A673 (cell line): ENCODE measurements around the gene MMP24. TPM values are rescaled to one million over a fixed set of nuclear protein-coding genes. Genes with fewer than 3 reads are reported as not detected.

Experiments
- BruUV-seq: library from RNA; stranded (reverse); fragments of 400-500 nt; replicated peaks from 2 replicates; lab custom pipeline; 2021; lab: Mats Ljungman, UMichigan
- CTCF ChIA-PET: fragments of 300-600 bp; sonication (Branson Sonifier 250); formaldehyde crosslinking; loops from one replicate; lab custom pipeline; 2022; ENCODE audit warnings: antibody characterized with exemption; lab: Charles Lee
- POLR2A ChIA-PET: fragments of 300-600 bp; sonication (Branson Sonifier 250); formaldehyde crosslinking; loops from one replicate; lab custom pipeline; 2022; ENCODE audit warnings: antibody characterized with exemption; ENCODE audit not compliant: low non-redundant PET; lab: Charles Lee
- DNase-seq: peaks from one replicate; pipeline ENCODE4 v3.0.0-alpha.2; 2015; ENCODE audit warnings: low spot score
- H3K27ac ChIP-seq: fragments of 200-600 bp; sonication (generic); 2 replicates; pipeline ENCODE4 v1.5.1; 2016; ENCODE audit warnings: mixed run types, low read depth, mild to moderate bottlenecking, mixed read lengths, antibody characterized with exemption, low read length; ENCODE audit not compliant: poor library complexity, severe bottlenecking
- H3K27me3 ChIP-seq: fragments of 200-600 bp; sonication (generic); replicated peaks from 2 replicates; pipeline ENCODE4 v1.6.1; 2017; ENCODE audit warnings: mixed run types, low read depth, mild to moderate bottlenecking, mixed read lengths, antibody characterized with exemption, low read length; ENCODE audit not compliant: insufficient read depth, poor library complexity
- H3K36me3 ChIP-seq: fragments of 200-600 bp; sonication (generic); 2 replicates; pipeline ENCODE4 v1.6.1; 2016; ENCODE audit warnings: mixed run types, mild to moderate bottlenecking, mixed read lengths, antibody characterized with exemption, low read length; ENCODE audit not compliant: insufficient read depth, poor library complexity, severe bottlenecking
- H3K4me1 ChIP-seq: fragments of 200-600 bp; sonication (generic); 2 replicates; pipeline ENCODE4 v1.6.1; 2017; ENCODE audit warnings: mixed run types, mild to moderate bottlenecking, mixed read lengths, antibody characterized with exemption, low read length; ENCODE audit not compliant: insufficient read depth, poor library complexity, severe bottlenecking
- H3K4me3 ChIP-seq: fragments of 200-600 bp; sonication (generic); 2 replicates; pipeline ENCODE4 v1.5.1; 2016; ENCODE audit warnings: low read depth, mixed run types, mild to moderate bottlenecking, mixed read lengths, low read length; ENCODE audit not compliant: poor library complexity, severe bottlenecking
- H3K9me3 ChIP-seq: fragments of 200-600 bp; sonication (generic); 2 replicates; pipeline ENCODE4 v1.6.1; 2016; ENCODE audit warnings: mixed run types, low read depth, mild to moderate bottlenecking, mixed read lengths, antibody characterized with exemption, low read length; ENCODE audit not compliant: poor library complexity, severe bottlenecking
- EZH2 ChIP-seq: fragments of 200-600 bp; sonication (generic); IDR thresholded peaks from 2 replicates; pipeline ENCODE4 v1.6.1; 2017; ENCODE audit warnings: borderline replicate concordance, low read depth, mild to moderate bottlenecking, mixed read lengths, antibody characterized with exemption, low read length; ENCODE audit not compliant: poor library complexity, severe bottlenecking
- intact Hi-C: fragments of 100-400 bp; cut with micrococcal nuclease; formaldehyde crosslinking; loops from one replicate; pipeline ENCODE4 v1.10.0; 2022; ENCODE audit not compliant: unreplicated experiment
- total RNA-seq: library from RNA; stranded (reverse); gene quantifications from 2 replicates; pipeline ENCODE4 v1.2.3, GENCODE V29; 2021
- TF ChIP-seq, protein P1 (sequence below): fragments of 300-800, 200-600 bp; sonication (generic); conservative IDR thresholded peaks from 2 replicates; pipeline ENCODE4 v1.5.1; 2017; ENCODE audit warnings: low read depth, mild to moderate bottlenecking, antibody characterized with exemption, low read length, moderate library complexity, mixed read lengths

The MMP24 gene
- total RNA-seq, 1 experiment from 2014 or later: 0.11 TPM

DNA sequence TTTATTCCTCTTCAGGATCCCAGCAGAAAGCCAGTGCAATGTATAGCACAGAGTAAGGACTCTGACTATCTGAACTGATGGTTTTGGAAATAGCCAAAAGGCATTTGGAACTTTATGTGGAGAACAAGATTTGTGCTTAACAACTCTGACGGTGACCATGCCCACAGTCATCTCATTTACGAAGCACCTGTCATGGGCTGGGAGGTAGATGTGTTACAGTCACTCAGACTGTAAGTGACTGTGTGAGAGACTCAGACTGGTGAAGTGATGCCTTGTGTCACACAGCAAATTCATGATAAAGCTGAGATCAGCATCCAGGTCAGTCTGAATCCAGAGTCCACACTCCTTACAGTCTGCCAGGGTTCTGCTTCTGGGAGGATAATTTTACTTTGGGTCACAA, 89.6 kb downstream of the MMP24 start:
- H3K9me3 ChIP-seq: no peaks in the 10 kb centered on the region
- BruUV-seq: no TSS peak
- TF ChIP-seq EZH2: no peak
- TF ChIP-seq, protein P1, sequence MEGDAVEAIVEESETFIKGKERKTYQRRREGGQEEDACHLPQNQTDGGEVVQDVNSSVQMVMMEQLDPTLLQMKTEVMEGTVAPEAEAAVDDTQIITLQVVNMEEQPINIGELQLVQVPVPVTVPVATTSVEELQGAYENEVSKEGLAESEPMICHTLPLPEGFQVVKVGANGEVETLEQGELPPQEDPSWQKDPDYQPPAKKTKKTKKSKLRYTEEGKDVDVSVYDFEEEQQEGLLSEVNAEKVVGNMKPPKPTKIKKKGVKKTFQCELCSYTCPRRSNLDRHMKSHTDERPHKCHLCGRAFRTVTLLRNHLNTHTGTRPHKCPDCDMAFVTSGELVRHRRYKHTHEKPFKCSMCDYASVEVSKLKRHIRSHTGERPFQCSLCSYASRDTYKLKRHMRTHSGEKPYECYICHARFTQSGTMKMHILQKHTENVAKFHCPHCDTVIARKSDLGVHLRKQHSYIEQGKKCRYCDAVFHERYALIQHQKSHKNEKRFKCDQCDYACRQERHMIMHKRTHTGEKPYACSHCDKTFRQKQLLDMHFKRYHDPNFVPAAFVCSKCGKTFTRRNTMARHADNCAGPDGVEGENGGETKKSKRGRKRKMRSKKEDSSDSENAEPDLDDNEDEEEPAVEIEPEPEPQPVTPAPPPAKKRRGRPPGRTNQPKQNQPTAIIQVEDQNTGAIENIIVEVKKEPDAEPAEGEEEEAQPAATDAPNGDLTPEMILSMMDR: no peak
- DNase-seq: no peak
- CTCF ChIA-PET: no interaction called here
- no peak overlapping the region for H3K27ac ChIP-seq
- no peaks in the 10 kb centered on the region for H3K27me3 ChIP-seq
- intact Hi-C loops: no loop called here
- no peak overlapping the region for H3K4me3 ChIP-seq
- H3K4me1 ChIP-seq: peaks cover 18% of the 10 kb centered on the region
- POLR2A ChIA-PET: no interaction called here
- no peaks in the 10 kb centered on the region for H3K36me3 ChIP-seq

GRCh38 chr20:35317416-35318210, 91.1 kb downstream of the MMP24 start:
- no peak for TF ChIP-seq EZH2
- TF ChIP-seq, protein P1: no peak
- CTCF ChIA-PET: no interaction called here
- no peak for DNase-seq
- POLR2A ChIA-PET: no interaction called here
- BruUV-seq: no TSS peak
- no peaks in the 10 kb centered on the region for H3K27me3 ChIP-seq
- H3K36me3 ChIP-seq: no peaks in the 10 kb centered on the region
- H3K9me3 ChIP-seq: no peaks in the 10 kb centered on the region
- no peak overlapping the region for H3K4me3 ChIP-seq
- H3K27ac ChIP-seq: no peak overlapping the region
- peaks cover 8% of the 10 kb centered on the region for H3K4me1 ChIP-seq
- intact Hi-C loops: no loop called here

DNA sequence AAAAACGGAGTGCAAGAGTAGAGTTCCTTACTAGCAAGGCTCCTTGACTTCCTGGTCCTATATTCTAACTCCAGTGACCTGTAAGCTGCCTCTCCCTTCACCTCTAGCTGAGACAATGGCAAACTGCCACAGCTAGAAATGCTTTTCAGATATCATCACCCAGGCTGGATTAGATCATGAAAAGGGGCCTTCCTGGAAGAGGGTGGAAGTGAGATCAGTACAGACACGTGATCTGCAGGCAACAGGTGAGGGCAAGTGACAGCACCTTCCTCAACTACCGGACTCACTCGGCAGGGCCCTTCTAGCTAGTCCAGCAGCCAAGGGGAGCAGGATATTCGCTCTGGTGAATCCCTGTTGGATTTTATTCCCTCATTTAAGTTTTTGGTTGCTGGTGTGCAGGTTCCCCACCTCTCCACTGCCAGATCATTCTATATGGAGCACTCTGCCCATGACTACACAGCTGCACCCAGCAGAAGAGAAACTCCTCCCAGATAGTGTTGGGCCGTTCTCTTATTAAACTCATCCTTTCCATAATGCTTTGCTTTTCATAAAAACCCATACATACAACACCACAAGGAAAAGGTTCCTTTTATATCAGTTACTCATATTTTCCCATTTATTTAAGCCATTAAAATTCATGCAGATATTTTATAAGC, 92.1 kb downstream of the MMP24 start:
- BruUV-seq: no TSS peak
- no peaks in the 10 kb centered on the region for H3K36me3 ChIP-seq
- no peak overlapping the region for H3K27ac ChIP-seq
- H3K9me3 ChIP-seq: no peaks in the 10 kb centered on the region
- H3K27me3 ChIP-seq: no peaks in the 10 kb centered on the region
- H3K4me1 ChIP-seq: peaks cover 7% of the 10 kb centered on the region
- ChIA-PET CTCF (no interaction called here), POLR2A (no interaction called here)
- no peak for DNase-seq
- intact Hi-C loops: no loop called here
- TF ChIP-seq, protein P1: no peak
- TF ChIP-seq EZH2: no peak
- no peak overlapping the region for H3K4me3 ChIP-seq
